ENCODE data around the gene MRPL11. TPM values are rescaled to one million over a fixed set of nuclear protein-coding genes. Genes with fewer than 3 reads are reported as not detected.
A peak's percentile ranks its signal among the peaks of the same experiment; 100 is the strongest.

The MRPL11 gene
- total and polyA plus RNA-seq, 2 of the 13 experiments (the other 11 are each of a cell fraction or from before 2014, with no cell fraction given), result 72.9 to 176 TPM

DNA sequence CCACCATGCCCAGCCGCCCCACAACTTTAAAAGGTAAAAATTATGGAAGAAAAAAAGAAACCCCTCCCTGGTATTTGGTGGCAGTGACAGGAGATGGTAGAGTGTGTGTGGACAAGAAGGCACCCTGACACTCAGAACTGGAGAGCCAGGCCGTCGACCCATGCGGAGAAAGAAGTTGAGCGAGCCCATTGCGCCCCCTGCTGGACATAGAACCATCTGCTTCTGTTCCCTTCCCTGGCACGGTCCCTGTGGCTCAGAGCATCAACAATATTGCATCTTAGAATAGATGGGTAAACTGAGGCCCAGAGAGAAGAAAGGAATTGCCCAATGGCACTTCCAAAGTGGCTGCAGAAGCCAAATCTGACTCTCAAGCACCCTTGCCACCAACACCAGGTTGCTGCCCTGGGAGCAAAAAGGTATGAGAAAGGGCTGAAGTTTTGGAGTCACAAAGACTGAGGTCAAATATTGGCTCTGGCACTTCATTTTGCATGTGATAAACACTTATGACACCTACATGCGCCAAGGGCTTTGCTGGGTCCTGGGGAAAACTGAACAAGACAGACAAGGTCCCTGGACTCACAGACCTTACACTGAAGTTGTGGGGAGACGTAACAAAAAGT lies 8.6 kb downstream of the MRPL11 start (continued):
- TF ChIP-seq, protein P1, sequence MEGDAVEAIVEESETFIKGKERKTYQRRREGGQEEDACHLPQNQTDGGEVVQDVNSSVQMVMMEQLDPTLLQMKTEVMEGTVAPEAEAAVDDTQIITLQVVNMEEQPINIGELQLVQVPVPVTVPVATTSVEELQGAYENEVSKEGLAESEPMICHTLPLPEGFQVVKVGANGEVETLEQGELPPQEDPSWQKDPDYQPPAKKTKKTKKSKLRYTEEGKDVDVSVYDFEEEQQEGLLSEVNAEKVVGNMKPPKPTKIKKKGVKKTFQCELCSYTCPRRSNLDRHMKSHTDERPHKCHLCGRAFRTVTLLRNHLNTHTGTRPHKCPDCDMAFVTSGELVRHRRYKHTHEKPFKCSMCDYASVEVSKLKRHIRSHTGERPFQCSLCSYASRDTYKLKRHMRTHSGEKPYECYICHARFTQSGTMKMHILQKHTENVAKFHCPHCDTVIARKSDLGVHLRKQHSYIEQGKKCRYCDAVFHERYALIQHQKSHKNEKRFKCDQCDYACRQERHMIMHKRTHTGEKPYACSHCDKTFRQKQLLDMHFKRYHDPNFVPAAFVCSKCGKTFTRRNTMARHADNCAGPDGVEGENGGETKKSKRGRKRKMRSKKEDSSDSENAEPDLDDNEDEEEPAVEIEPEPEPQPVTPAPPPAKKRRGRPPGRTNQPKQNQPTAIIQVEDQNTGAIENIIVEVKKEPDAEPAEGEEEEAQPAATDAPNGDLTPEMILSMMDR (CRISPR knock-in tag; IDR thresholded peaks at IDR 0.05), result peak; percentile 87
- TF ChIP-seq XRCC5 (optimal IDR thresholded peaks at IDR 0.05; ENCODE audit: low read length) (peak; percentile 39), THAP11 (CRISPR knock-in tag; IDR thresholded peaks at IDR 0.05) (0 out of 2 replicates have a peak, but pooled peaks have one; percentile 19), SNRNP70 (IDR thresholded peaks at IDR 0.05; ENCODE audit: low read depth, low read length) (no peak), STAG1 (CRISPR knock-in tag; IDR thresholded peaks at IDR 0.05) (peak; percentile 77), POGZ (CRISPR knock-in tag; IDR thresholded peaks at IDR 0.05) (no peak), ZBTB38 (CRISPR knock-in tag; IDR thresholded peaks at IDR 0.05) (0 out of 2 replicates have a peak, but pooled peaks have one; percentile 27)
- TF ChIP-seq, protein P2, sequence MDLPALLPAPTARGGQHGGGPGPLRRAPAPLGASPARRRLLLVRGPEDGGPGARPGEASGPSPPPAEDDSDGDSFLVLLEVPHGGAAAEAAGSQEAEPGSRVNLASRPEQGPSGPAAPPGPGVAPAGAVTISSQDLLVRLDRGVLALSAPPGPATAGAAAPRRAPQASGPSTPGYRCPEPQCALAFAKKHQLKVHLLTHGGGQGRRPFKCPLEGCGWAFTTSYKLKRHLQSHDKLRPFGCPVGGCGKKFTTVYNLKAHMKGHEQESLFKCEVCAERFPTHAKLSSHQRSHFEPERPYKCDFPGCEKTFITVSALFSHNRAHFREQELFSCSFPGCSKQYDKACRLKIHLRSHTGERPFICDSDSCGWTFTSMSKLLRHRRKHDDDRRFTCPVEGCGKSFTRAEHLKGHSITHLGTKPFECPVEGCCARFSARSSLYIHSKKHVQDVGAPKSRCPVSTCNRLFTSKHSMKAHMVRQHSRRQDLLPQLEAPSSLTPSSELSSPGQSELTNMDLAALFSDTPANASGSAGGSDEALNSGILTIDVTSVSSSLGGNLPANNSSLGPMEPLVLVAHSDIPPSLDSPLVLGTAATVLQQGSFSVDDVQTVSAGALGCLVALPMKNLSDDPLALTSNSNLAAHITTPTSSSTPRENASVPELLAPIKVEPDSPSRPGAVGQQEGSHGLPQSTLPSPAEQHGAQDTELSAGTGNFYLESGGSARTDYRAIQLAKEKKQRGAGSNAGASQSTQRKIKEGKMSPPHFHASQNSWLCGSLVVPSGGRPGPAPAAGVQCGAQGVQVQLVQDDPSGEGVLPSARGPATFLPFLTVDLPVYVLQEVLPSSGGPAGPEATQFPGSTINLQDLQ (CRISPR knock-in tag; IDR thresholded peaks at IDR 0.05), result no peak

DNA sequence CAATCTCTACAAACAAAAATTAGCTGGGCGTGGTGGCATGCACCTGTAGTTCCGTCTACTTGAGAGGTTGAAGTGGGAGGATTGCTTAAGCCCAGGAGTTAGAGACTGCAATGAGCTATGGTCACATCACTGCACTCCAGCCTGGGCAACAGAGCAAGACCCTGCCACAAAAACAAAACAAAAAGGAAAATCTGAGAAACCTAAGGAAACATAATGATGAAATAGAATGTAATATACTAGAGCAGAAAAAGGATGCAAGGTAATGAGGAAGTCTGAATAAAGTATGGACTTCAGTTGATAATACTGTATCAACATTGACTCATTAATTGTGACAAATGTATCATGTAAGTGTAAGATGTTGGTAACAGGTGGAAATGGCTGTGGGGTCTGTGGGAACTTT lies 9.7 kb downstream of the MRPL11 start:
- in situ Hi-C loops (cut with HindIII; ENCODE audit: extremely low pct_ligation_motif_present, low pct_unique_long_range_greater_than_20kb), result no loop called here
- intact Hi-C loops (cut with micrococcal nuclease; ENCODE audit: unreplicated experiment), result no loop called here
- Histone ChIP-seq H3K79me2 (ENCODE audit: insufficient read depth, low read length) (no peaks in the 10 kb centered on the region), H3K4me3 (replicated peaks in 1 of 3; ENCODE audit: insufficient read depth in 1 of 3, low read depth in 2 of 3, low read length in 3 of 3) (no peak overlapping the region), H2AFZ (ENCODE audit: low read length) (no peak overlapping the region), H3K4me1 (ENCODE audit: insufficient read depth, low read length) (no peaks in the 10 kb centered on the region), H3K36me3 (replicated peaks in 1 of 2; ENCODE audit: control insufficient read depth in 1 of 2, insufficient read depth in 2 of 2, low read length in 2 of 2) (no peaks in the 10 kb centered on the region), H3K27me3 (ENCODE audit: control insufficient read depth in 1 of 2, insufficient read depth in 2 of 2, low read length in 2 of 2) (no peaks in the 10 kb centered on the region), H3K9me3 (ENCODE audit: low read length) (no peaks in the 10 kb centered on the region), H4K20me1 (ENCODE audit: insufficient read depth, low read length) (peaks cover 3% of the 10 kb centered on the region; the same call in 1 of the 2 replicates), H3K27ac (ENCODE audit: extremely low read length, insufficient read depth, low read length) (no peak overlapping the region), H3K9ac (ENCODE audit: insufficient read depth, low read depth, low read length) (no peak overlapping the region), H3K4me2 (ENCODE audit: low read depth, low read length) (no peak overlapping the region)
- TF ChIP-seq SIX1 (CRISPR knock-in tag; IDR thresholded peaks at IDR 0.05; ENCODE audit: borderline replicate concordance) (no peak), ZNF224 (CRISPR knock-in tag; IDR thresholded peaks at IDR 0.05) (no peak), ZSCAN21 (CRISPR knock-in tag; IDR thresholded peaks at IDR 0.05; ENCODE audit: borderline replicate concordance) (no peak)
- CTCF ChIA-PET (ENCODE audit: low intra/inter-chr PET ratio, low total read pairs), result interaction anchor here (1.4 kb wide), 1 partner anchor 405 kb away, joined by 3 read pairs; no protein-coding TSS in a partner anchor
- no peak for DNase-seq (ENCODE audit: low spot score)
- POLR2A ChIA-PET, result interaction anchor here (1.3 kb wide), 1 partner anchor 10 kb away, joined by 3 read pairs; the partner anchor contains the start of gene MRPL11
- BruUV-seq (replicated peaks), result no TSS peak
- WGBS (ENCODE audit: low lambda C conversion rate), result 76% methylated on average over 2 of the region's 2 CpGs
- ATAC-seq, result no peak
- no peak for FAIRE-seq

Data from HepG2 (cell line).